ENCODE data around the gene C19orf33.

DNA sequence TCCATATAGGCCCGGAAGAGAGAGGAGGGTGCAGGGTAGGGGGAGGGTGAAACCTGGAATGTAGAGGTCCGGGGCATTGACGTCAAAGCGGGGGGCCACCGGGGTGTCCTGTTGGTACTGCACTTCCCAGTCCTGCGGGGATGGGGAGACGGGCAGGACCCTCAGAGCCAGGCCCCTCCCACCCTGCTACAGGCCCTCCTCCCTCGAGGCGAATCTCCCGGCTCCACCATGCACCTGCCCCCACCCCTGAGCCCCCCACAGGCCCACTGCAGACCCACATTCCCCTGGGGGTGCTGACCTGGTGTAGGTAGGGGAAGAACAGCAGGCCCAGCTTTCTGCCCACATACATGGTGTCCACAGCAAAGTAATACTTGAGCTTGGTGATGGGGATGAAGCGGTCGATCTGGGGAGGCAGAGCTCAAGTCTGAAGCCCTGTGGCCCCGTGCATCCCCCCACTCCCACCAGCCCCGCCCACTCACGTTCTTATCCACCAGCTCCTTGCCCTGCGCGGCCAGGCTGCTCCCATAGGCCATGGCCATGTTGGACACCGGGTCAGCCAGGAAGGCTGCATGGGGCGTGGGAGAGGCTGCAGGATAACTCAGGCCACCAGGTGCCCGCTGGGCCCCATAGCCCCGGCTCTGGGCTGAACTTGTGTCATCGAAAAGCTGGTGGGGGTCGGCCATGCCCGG, 5.0 kb downstream of the C19orf33 start:
- TF ChIP-seq XRCC5 (IDR thresholded peaks at IDR 0.05; ENCODE audit: low read depth, low read length) (no peak), TCF15 (CRISPR knock-in tag; IDR thresholded peaks at IDR 0.05) (no peak), TCF7L2 (IDR thresholded peaks at IDR 0.05; ENCODE audit: low read depth, low read length) (no peak), EZH2 (IDR thresholded peaks at IDR 0.05; ENCODE audit: borderline replicate concordance, low read depth, low read length) (no peak), GTF2F1 (IDR thresholded peaks at IDR 0.05; ENCODE audit: low read depth, low read length) (no peak), POLR2AphosphoS5 (IDR thresholded peaks at IDR 0.05; ENCODE audit: control insufficient read depth, insufficient read depth, low read depth, low read length) (no peak), BHLHE40 (IDR thresholded peaks at IDR 0.05; ENCODE audit: low read length) (no peak), SREBF1 (IDR thresholded peaks at IDR 0.05; ENCODE audit: borderline replicate concordance, low read depth, low read length) (no peak), POLR2A (conservative IDR thresholded peaks at IDR 0.05) (no peak)

Measured in K562 (cell line).